Trophoblast cell (in vitro differentiated cells and primary cell): ENCODE measurements around the gene TRMU.

Experiments used
- DNase-seq, 2 donors: peaks; one replicate each; pipeline ENCODE4 v3.0.0-alpha.2; 2016
- H2AFZ ChIP-seq: 2 replicates; pipeline ENCODE4 v1.6.1; 2013; ENCODE audit warnings: low read length, moderate library complexity, mild to moderate bottlenecking; ENCODE audit not compliant: insufficient read depth, poor library complexity
- H2AK5ac ChIP-seq: 2 replicates; pipeline ENCODE4 v1.6.1; 2013; ENCODE audit warnings: mild to moderate bottlenecking, low read length
- H2BK120ac ChIP-seq: 2 replicates; pipeline ENCODE4 v1.6.1; 2013; ENCODE audit warnings: low read length, mild to moderate bottlenecking, moderate library complexity; ENCODE audit not compliant: insufficient read depth, poor library complexity
- H2BK12ac ChIP-seq: 2 replicates; pipeline ENCODE4 v1.6.1; 2013; ENCODE audit warnings: mild to moderate bottlenecking, low read length, moderate library complexity
- H2BK5ac ChIP-seq: 2 replicates; pipeline ENCODE4 v1.6.1; 2013; ENCODE audit warnings: low read length, low read depth, moderate library complexity, mild to moderate bottlenecking; ENCODE audit not compliant: poor library complexity
- H3K14ac ChIP-seq: 2 replicates; pipeline ENCODE4 v1.6.1; 2013; ENCODE audit warnings: mild to moderate bottlenecking, low read length
- H3K18ac ChIP-seq: 2 replicates; pipeline ENCODE4 v1.6.1; 2013; ENCODE audit warnings: mild to moderate bottlenecking, low read length
- H3K23ac ChIP-seq: 2 replicates; pipeline ENCODE4 v1.6.1; 2013; ENCODE audit warnings: low read length
- H3K27ac ChIP-seq: 2 replicates; pipeline ENCODE4 v1.5.1; 2013; ENCODE audit warnings: low read depth, mild to moderate bottlenecking, inconsistent platforms, low read length, moderate library complexity
- H3K27me3 ChIP-seq: 2 replicates; pipeline ENCODE4 v1.6.1; 2013; ENCODE audit warnings: inconsistent platforms, mild to moderate bottlenecking, low read length, moderate library complexity; ENCODE audit not compliant: insufficient read depth
- H3K36me3 ChIP-seq, 2 experiments: 1 replicate in 1 of 2; 2 replicates in 1 of 2; pipeline ENCODE4 v1.6.1; 2013; ENCODE audit warnings: low read length in 2 of 2, mild to moderate bottlenecking in 2 of 2, moderate library complexity in 1 of 2; ENCODE audit not compliant: insufficient read depth in 2 of 2, control insufficient read depth in 1 of 2
- H3K4ac ChIP-seq: 2 replicates; pipeline ENCODE4 v1.6.1; 2013; ENCODE audit warnings: low read depth, mild to moderate bottlenecking, low read length, moderate library complexity
- H3K4me1 ChIP-seq, 2 experiments: 1 replicate in 1 of 2; 2 replicates in 1 of 2; pipeline ENCODE4 v1.6.1; 2013; ENCODE audit warnings: low read length in 2 of 2, mild to moderate bottlenecking in 2 of 2, moderate library complexity in 1 of 2; ENCODE audit not compliant: insufficient read depth in 2 of 2, control insufficient read depth in 1 of 2
- H3K4me2 ChIP-seq: 2 replicates; pipeline ENCODE4 v1.6.1; 2013; ENCODE audit warnings: inconsistent platforms, mild to moderate bottlenecking, low read length, moderate library complexity
- H3K4me3 ChIP-seq: 2 replicates; pipeline ENCODE4 v1.5.1; 2013; ENCODE audit warnings: mild to moderate bottlenecking, low read depth, low read length, inconsistent platforms
- H3K79me1 ChIP-seq: one replicate; pipeline ENCODE4 v1.6.1; 2013; ENCODE audit warnings: low read length
- H3K79me2 ChIP-seq: 2 replicates; pipeline ENCODE4 v1.6.1; 2013; ENCODE audit warnings: low read length, mild to moderate bottlenecking; ENCODE audit not compliant: control insufficient read depth, insufficient read depth, poor library complexity
- H3K9ac ChIP-seq: 2 replicates; pipeline ENCODE4 v1.6.1; 2013; ENCODE audit warnings: mild to moderate bottlenecking, low read length
- H3K9me3 ChIP-seq: 2 replicates; pipeline ENCODE4 v1.6.1; 2013; ENCODE audit warnings: low read depth, mild to moderate bottlenecking, control low read depth, inconsistent platforms, low read length; ENCODE audit not compliant: insufficient read depth
- H4K12ac ChIP-seq: 2 replicates; pipeline ENCODE4 v1.6.1; 2013; ENCODE audit warnings: low read depth, mild to moderate bottlenecking, low read length, moderate library complexity
- H4K8ac ChIP-seq: 2 replicates; pipeline ENCODE4 v1.6.1; 2013; ENCODE audit warnings: low read depth, mild to moderate bottlenecking, low read length, moderate library complexity
- H4K91ac ChIP-seq: one replicate; pipeline ENCODE4 v1.6.1; 2013; ENCODE audit warnings: low read depth, mild to moderate bottlenecking, low read length, moderate library complexity
- WGBS: extraction: QIAGEN DNeasy Blood & Tissue Kit; methylation state at CpG from one replicate; pipeline ENCODE4 v1.1.7; 2013; ENCODE audit warnings: missing lambda C conversion rate; ENCODE audit not compliant: insufficient read length, insufficient coverage; ENCODE audit errors: extremely low coverage; 5-methylcytosine and 5-hydroxymethylcytosine counted together

Gene TRMU

GRCh38 chr22:46350646-46351045 is 15.1 kb downstream of the TRMU start:
- H4K12ac ChIP-seq = no peak overlapping the region
- H4K91ac ChIP-seq = no peak overlapping the region
- H2BK12ac ChIP-seq = no peak overlapping the region
- H3K79me2 ChIP-seq = no peaks in the 10 kb centered on the region
- DNase-seq = no peak
- no peak overlapping the region for H3K4me2 ChIP-seq
- no peak overlapping the region for H3K4me3 ChIP-seq
- H3K36me3 ChIP-seq = peaks cover 85 to 88% of the 10 kb centered on the region in 2 experiments
- no peak overlapping the region for H3K27ac ChIP-seq
- no peak overlapping the region for H3K14ac ChIP-seq
- H4K8ac ChIP-seq = no peak overlapping the region
- H2AK5ac ChIP-seq = no peak overlapping the region
- no CpG with 5 or more reads among the region's 20 CpGs for WGBS
- peaks cover 2% of the 10 kb centered on the region for H3K9me3 ChIP-seq
- H2BK120ac ChIP-seq = no peak overlapping the region
- H3K18ac ChIP-seq = no peak overlapping the region
- no peak overlapping the region for H2BK5ac ChIP-seq
- no peaks in the 10 kb centered on the region for H3K27me3 ChIP-seq
- H3K23ac ChIP-seq = no peak overlapping the region
- H3K4me1 ChIP-seq = no peaks in the 10 kb centered on the region
- no peak overlapping the region for H2AFZ ChIP-seq
- H3K4ac ChIP-seq = no peak overlapping the region
- no peaks in the 10 kb centered on the region for H3K79me1 ChIP-seq
- no peak overlapping the region for H3K9ac ChIP-seq

GRCh38 chr22:46351131-46351735 is 15.7 kb downstream of the TRMU start:
- no CpG with 5 or more reads among the region's 28 CpGs for WGBS
- H3K27ac ChIP-seq = no peak overlapping the region
- no peaks in the 10 kb centered on the region for H3K27me3 ChIP-seq
- no peak overlapping the region for H3K9ac ChIP-seq
- H4K12ac ChIP-seq = no peak overlapping the region
- no peak overlapping the region for H4K91ac ChIP-seq
- H3K18ac ChIP-seq = no peak overlapping the region
- no peak overlapping the region for H3K4ac ChIP-seq
- no peak overlapping the region for H2AK5ac ChIP-seq
- no peaks in the 10 kb centered on the region for H3K79me2 ChIP-seq
- DNase-seq = no peak
- no peak overlapping the region for H3K4me3 ChIP-seq
- no peak overlapping the region for H4K8ac ChIP-seq
- H2AFZ ChIP-seq = no peak overlapping the region
- no peak overlapping the region for H3K4me2 ChIP-seq
- no peaks in the 10 kb centered on the region for H3K4me1 ChIP-seq
- H2BK12ac ChIP-seq = no peak overlapping the region
- H3K36me3 ChIP-seq = peaks cover 87 to 88% of the 10 kb centered on the region in 2 experiments
- H3K9me3 ChIP-seq = peaks cover 2% of the 10 kb centered on the region
- H3K79me1 ChIP-seq = no peaks in the 10 kb centered on the region
- no peak overlapping the region for H2BK120ac ChIP-seq
- no peak overlapping the region for H3K14ac ChIP-seq
- no peak overlapping the region for H2BK5ac ChIP-seq
- H3K23ac ChIP-seq = no peak overlapping the region

- DNase-seq = no peak
- Histone ChIP-seq H4K12ac (no peak overlapping the region), H3K27ac (no peak overlapping the region), H3K4ac (no peak overlapping the region), H3K79me2 (no peaks in the 10 kb centered on the region), H3K4me1 (no peaks in the 10 kb centered on the region), H3K4me2 (no peak overlapping the region), H2BK12ac (no peak overlapping the region), H3K79me1 (no peaks in the 10 kb centered on the region), H3K14ac (no peak overlapping the region), H3K23ac (no peak overlapping the region), H3K18ac (no peak overlapping the region), H4K8ac (no peak overlapping the region), H4K91ac (no peak overlapping the region), H2AFZ (no peak overlapping the region), H2BK5ac (no peak overlapping the region), H3K27me3 (no peaks in the 10 kb centered on the region), H3K36me3 (peaks cover 87 to 89% of the 10 kb centered on the region in 2 experiments), H3K9ac (no peak overlapping the region), H3K9me3 (peaks cover 2% of the 10 kb centered on the region), H3K4me3 (no peak overlapping the region), H2BK120ac (no peak overlapping the region), H2AK5ac (no peak overlapping the region)
- WGBS = no CpG with 5 or more reads among the region's 23 CpGs
Observed at GRCh38 chr22:46351767-46352166, 16.3 kb downstream of the TRMU start.

GRCh38 chr22:46352276-46352675 is 16.8 kb downstream of the TRMU start:
- WGBS = no CpG with 5 or more reads among the region's 10 CpGs

More at GRCh38 chr22:46352276-46352675, 16.8 kb downstream of the TRMU start:
- H3K36me3 ChIP-seq = peaks cover 88 to 90% of the 10 kb centered on the region in 2 experiments
- H3K4me2 ChIP-seq = no peak overlapping the region
- H3K4me1 ChIP-seq = no peaks in the 10 kb centered on the region
- H3K4me3 ChIP-seq = no peak overlapping the region
- DNase-seq = no peak
- no peaks in the 10 kb centered on the region for H3K27me3 ChIP-seq
- no peak overlapping the region for H3K4ac ChIP-seq
- H2BK120ac ChIP-seq = no peak overlapping the region
- H2AK5ac ChIP-seq = no peak overlapping the region
- no peak overlapping the region for H3K27ac ChIP-seq
- no peaks in the 10 kb centered on the region for H3K79me1 ChIP-seq
- H2AFZ ChIP-seq = no peak overlapping the region
- no peak overlapping the region for H3K23ac ChIP-seq
- no peak overlapping the region for H3K18ac ChIP-seq
- H2BK12ac ChIP-seq = no peak overlapping the region
- H3K9me3 ChIP-seq = peaks cover 2% of the 10 kb centered on the region
- H3K9ac ChIP-seq = no peak overlapping the region
- no peak overlapping the region for H2BK5ac ChIP-seq
- no peak overlapping the region for H3K14ac ChIP-seq
- no peak overlapping the region for H4K91ac ChIP-seq
- no peak overlapping the region for H4K12ac ChIP-seq
- H4K8ac ChIP-seq = no peak overlapping the region
- no peaks in the 10 kb centered on the region for H3K79me2 ChIP-seq
